Activated CD8-positive, alpha-beta memory T cell treated with anti-CD3 and anti-CD28 coated beads for 4 hours (primary cell): ENCODE measurements around the gene FOXL3.
"Not testable (repeated sequence)": the region's sequence is repeated elsewhere in the genome, so short reads cannot be mapped to it uniquely, and the experiment has no call there.

ENCODE experiments used
- DNase-seq, 2 donors: peaks; one replicate each; pipeline ENCODE4 v3.0.0-alpha.2; 2020; ENCODE audit warnings: low read depth in 2 of 2

Gene FOXL3

DNA sequence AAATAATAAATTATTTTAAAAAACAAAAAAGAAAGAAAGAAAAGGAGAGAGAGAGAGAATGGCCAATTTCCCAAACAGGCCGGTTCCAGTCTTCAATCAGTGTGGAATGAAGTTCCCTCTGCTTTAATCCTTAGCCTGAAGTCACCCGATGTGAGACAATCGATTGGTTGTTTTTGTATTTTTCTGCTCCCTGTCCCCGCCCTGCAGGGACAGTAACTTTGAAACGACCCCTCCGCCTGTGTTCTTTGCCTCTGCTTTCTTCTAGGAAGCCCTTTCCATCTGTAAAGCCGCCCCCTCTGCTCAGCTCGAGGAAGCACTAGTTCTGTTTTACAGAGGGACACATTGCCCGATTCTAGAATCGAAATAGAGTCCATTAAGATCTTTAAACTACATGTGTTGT is 33.4 kb downstream of the FOXL3 start:
- no peak for DNase-seq

DNA sequence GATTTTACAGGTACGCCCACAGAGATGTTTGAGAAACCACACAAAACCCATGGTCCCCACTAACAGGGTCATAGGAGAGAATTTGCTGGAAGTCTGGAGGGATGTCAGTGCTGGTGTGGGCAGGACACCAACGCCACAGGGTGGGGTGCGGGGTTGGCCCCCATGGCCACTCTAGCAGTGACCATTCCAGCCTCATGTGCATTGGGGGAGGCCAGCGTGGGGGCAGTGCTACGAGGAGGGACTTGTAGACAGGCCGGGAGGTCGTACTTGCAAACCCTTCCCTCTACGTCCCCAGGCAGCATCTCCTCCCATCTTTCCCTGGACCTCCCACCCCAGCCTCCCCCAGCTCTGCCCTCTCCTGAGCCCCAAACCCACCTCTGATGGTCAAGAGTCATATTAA is 34.0 kb downstream of the FOXL3 start:
- DNase-seq: no peak

GRCh38 chr7:325051-325798 is 35.3 kb downstream of the FOXL3 start:
- no peak for DNase-seq

DNA sequence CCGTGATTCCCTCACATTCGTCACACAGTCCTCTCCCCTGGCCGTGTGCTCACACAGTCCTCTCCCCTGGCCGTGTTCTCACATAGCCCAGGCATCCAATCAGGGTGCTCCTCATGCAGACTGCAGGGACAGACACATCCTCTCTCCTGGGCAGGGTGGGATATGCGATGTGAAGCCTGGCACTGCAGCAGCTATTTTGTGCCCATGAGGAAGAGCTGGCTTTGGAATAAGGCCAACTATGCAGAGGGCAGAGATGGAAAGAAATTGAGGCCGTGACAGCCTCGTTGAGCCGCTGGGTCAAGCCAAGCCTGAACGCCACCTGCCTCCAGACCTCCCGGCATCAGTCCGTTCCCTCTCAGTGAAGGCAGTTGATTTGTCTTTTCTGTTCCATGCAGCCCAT is 35.8 kb downstream of the FOXL3 start:
- no peak for DNase-seq

GRCh38 chr7:326273-326672 is 36.3 kb downstream of the FOXL3 start:
- no peak for DNase-seq

DNA sequence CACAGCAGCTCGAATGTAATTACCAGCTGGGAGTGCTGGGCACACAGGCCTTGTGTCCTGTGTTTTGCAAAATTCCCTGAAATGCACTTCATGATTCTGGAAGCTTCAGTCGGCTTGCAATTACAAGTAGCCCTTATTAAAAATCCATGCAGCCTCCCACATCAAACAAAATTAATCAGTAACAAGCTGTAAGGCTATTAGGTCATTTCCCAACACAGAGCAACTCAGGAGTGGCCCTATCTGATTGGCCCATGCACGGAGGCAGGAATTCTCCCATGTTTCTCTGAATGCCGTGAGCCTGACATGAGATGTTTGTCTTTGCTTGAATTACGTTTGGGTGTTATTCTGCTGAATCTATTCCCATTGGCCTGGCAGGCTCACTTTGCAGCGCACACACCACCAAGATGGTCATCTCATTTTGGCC is 36.9 kb downstream of the FOXL3 start:
- DNase-seq: no peak

- no peak for DNase-seq
Observed at GRCh38 chr7:327233-327931, 37.4 kb downstream of the FOXL3 start.

DNA sequence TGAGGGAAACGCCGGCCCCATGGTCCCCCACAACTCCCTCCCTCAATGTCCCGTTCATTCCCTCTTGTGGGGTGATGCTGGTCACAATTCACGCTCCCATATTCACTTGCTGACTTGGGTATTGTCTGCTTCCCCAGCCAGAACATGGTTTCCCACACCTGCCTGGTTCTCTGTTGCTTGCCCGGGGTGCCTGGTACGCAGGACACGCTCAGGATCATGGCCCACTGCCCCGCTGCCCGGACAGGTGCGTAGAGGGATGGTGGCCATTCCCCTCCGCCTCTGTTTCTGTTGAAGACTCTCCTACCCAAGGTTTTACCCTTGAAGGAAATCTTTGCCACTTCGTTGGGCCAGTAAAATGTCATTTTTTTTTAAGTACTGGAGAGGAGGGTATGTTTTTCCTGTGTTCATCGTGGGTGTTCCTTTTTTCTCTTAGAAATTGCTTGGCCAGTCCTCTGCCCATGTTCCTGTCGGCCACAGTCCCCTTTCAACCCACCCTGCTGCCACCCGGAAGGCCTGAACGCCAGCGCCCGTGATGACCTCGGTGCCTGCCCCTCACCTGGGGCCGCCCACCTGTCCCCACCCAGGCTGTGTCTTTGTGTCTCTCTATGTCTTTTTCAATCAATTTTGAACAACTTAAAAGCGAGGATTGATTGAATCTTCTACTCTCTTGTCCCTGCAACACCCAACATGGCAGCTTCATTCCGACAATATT is 38.2 kb downstream of the FOXL3 start:
- DNase-seq: no peak

DNA sequence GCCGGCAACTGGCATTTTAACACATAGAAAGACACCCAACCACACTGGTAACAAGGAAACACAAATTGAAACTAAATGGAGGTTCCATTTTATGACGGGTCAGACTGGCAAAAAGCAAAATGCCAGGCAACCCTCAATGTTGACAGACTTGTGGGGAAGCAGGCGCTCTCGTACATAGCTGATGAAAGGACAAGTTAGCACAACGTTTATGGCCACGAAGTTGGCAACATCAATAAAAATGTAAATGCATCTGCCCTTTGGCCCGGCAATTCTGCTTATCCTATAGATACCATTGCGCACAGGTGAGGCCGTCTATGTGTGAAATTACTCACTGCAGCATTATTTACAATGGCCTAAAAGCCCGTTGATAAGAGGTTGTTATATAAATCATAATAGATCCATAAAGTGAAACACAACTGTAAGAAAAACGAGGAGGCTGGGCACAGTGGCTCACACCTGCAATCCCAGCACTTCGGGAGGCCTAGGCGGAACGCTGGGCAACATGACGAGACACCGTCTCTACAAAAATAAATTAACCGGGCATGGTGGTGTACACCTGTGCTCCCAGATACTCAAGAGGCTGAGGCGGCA is 39.8 kb downstream of the FOXL3 start:
- no peak for DNase-seq

GRCh38 chr7:330511-331230 is 40.7 kb downstream of the FOXL3 start:
- no peak for DNase-seq

- DNase-seq: no peak
Observed at GRCh38 chr7:332020-332517, 42.1 kb downstream of the FOXL3 start.

GRCh38 chr7:332646-333392 is 42.8 kb downstream of the FOXL3 start:
- DNase-seq: peak; percentile 79 to 83

DNA sequence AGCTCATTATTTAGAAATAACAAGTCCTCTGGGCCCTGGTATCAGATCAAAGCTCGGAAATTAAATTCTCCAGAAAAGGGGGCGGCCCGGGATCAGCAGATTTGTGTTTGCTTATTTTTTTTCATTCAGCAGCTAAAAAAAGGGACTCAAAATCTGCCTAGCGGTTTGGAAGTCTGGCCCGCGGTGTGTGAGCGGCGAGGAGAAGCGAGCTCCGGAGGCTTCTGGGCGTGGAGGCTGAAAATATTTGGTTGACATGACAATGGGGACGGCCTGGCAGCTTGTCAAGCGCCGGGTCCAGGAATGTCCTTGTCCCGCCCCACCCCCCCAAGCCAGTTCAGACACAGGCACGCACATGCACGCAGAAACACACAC is 43.4 kb downstream of the FOXL3 start:
- DNase-seq: no peak

GRCh38 chr7:334618-335357 is 44.8 kb downstream of the FOXL3 start:
- DNase-seq: no peak

- no peak for DNase-seq
Observed at GRCh38 chr7:335358-336148, 45.6 kb downstream of the FOXL3 start.

GRCh38 chr7:336149-336533 is 46.2 kb downstream of the FOXL3 start:
- DNase-seq: not testable (repeated sequence)

- DNase-seq: no peak
Observed at GRCh38 chr7:336810-337566, 47.0 kb downstream of the FOXL3 start.

DNA sequence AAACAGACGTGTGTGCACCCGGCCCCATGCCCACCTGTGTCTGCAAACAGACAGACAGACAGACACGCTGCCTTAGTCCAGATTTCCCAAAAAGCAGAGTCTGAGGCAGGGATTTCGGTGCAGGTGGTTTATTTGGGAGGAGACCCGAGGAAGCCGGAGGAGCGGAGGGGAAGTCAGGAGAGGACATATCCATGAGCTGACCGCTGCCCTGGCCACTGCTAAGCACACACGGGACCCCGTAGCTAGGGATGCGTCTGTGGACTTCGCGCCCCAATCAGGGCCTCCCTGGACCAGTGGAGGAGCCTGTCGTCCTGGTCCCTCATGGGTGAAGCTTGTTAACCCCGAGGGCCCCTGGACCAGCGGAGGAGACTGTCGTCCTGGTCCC is 47.6 kb downstream of the FOXL3 start:
- no peak for DNase-seq
